Glomerular endothelial cell (primary cell): ENCODE data around the gene SRSF10. TPM values are rescaled to one million over a fixed set of nuclear protein-coding genes. Genes with fewer than 3 reads are reported as not detected.
"Not testable (repeated sequence)": the region's sequence is repeated elsewhere in the genome, so short reads cannot be mapped to it uniquely, and the experiment has no call there.

ENCODE experiments used
- DNase-seq: peaks from one replicate; pipeline ENCODE4 v3.0.0-alpha.2; 2011; ENCODE audit warnings: low read depth, low spot score; ENCODE audit errors: extremely low read depth
- total RNA-seq: library from RNA; depleted of rRNA; stranded (reverse); fragments of >200 nt; gene quantifications from 2 replicates; pipeline ENCODE4 v1.2.3, GENCODE V29; 2015

SRSF10 gene
- total RNA-seq, 1 donor from 2014 or later = 76.3 TPM

DNA sequence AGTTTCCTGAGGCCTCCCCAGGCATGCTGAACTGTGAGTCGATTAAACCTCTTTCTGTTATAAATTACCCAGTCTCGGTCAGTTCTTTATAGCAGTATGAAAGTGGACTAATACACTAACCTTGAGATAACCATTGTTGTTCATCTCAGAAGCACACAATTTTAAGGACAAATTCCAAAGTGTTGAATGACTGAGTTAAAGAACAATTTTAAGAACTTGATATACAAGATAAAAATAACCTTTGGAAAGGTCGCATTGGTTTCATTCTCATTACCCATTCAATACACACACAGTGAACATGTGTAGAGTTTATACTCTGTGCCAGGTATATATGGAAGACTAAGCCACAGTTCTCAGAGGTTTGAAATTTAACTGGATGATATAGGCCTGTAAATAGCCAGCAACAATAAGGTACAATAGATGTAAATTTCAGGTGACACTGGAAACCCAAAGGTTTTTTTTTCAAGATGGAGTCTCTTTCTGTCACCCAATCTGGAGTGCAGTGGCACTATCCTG is 19.1 kb upstream of the SRSF10 start:
- no peak for DNase-seq

DNA sequence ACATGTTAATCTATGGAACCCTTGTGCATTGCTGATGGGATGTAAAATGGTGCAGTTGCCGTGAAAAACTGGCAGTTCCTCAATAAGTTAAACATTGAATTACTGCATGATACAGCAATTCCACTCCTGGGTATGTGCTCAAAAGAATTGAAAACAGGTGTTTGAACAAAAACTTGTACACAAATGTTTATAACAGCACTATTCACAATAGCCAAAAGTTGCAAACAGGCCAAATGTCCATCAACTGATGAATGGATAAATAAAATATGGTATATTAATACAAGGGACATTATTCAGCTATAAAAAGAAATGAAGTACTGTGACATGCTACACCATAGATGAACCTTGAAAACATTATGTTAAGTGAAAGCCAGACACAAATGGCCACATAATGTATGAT is 17.7 kb upstream of the SRSF10 start:
- DNase-seq = no peak

DNA sequence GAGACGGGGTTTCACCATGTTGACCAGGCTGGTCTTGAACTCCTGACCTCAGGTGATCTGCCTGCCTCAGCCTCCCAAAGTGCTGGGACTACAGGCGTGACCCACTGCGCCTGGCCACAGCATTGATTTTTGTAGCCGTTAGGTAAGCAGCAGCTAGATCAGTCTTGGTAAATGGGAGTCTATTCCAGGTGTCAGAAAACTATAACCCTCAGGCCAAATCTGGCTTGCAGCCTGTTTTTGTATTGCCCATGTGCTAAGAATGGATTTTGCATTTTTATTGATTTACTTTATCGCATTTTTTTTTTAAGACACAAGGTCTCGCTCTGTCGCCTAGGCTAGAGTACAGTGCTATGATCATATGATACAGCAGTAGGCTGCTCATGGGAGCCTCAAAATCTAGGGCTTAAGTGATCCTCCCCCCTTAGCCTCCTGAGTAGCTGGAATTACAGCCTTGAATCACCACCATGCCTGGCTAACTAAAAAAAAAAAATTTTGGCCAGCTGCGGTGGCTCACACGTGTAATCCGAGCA is 16.6 kb upstream of the SRSF10 start:
- no peak for DNase-seq

DNA sequence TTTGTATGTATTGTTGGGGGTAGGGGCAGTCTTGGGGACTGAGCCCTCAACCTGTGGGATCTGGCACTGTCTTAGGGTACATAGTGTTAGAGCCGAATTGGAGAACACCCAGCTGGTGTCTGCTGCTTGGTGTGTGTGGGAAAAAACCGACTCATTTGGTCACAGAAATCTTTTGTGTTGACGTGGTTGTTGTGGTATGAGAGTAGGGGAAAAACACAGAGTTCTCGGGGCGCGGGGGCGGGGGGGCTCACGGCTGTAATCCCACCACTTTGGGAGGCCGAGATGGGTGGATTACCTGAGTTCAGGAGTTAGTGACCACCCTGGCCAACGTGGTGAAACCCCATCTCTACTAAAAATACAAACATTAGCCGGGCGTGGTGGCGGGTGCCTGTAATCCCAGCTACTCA is 15.3 kb upstream of the SRSF10 start:
- no peak for DNase-seq

DNA sequence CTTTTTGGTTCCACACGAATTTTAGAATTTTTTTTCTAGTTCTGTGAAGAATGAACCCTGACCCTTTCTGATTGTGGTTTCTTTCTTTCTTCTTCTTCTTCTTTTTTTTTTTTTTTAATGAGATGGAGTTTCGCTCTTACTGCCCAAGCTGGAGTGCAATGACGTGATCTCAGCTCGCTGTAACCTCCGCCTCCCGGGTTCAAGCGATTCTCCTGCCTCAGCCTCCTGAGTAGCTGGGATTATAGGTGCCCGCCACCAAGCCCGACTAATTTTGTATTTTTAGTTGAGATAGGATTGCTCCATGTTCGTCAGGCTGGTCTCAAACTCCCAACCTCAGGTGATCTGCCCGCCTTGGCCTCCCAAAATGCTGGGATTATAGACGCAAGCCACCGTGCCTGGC is 11.9 kb upstream of the SRSF10 start:
- DNase-seq = not testable (repeated sequence)

DNA sequence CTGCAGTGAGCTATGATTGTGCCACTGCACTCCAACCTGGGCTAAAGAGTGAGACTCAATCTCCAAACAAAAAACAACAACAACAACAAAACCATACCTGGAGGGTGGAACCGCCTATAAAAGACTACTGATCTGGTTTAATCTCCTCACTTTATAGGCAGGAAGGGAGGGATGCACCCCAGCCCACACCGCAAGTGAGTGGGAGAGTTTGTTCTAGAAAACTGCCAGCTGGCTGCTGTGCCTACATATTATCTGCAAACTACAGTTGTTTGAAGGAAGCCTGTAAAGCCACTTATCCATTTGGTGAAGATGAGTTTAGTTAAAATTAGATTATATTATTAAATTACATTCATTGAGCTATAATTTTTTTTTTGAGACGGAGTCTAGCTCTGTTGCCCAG is 9.1 kb upstream of the SRSF10 start:
- DNase-seq = no peak

DNA sequence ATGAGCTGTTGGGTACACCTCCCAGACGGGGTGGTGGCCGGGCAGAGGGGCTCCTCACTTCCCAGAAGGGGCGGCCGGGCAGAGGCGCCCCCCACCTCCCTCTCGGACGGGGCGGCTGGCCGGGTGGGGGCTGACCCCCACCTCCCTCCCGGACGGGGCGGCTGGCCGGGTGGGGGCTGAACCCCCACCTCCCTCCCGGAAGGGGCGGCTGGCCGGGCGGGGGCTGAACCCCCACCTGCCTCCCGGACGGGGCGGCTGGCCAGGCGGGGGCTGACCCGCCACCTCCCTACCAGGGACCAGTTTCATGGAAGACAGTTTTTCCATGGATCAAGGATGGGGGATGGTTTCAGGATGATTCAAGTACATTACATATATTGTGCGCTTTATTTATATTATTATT is 6.9 kb upstream of the SRSF10 start:
- not testable (repeated sequence) for DNase-seq

DNA sequence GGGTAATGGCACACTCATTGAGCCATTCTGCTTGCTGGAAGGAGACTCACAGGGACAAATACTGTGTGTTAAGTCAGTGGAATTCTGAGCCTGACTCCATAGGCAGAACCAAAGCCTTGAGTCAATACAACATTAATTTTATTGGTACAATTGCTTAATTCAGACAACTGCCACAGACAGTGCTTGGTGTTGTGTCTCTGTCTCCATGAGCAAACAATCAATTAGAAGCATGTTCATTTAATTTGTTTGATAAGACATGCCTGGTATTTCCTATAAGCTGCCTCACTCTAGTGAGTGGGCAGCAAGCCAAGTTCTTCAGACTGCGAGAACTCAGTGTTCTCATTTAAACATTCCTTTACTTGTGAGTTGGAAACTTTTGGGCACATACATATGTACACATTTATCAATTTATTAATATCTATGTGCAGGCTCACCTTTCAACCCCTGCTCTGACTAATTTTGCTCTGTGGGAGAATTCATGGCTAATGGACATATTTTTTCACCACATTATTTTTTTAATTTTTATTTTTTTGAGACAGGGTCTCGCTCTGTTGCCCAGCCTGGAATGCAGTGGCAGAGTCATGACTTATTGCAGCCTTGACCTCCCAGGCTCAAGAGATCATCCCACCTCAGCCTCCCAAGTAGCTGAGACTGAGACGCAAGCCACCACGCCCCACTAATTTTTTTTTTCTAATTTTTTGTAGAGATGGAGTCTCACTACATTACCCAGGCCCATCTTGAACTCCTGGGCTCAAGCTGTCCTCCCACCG is 4.5 kb upstream of the SRSF10 start:
- peak; percentile 75 for DNase-seq

DNA sequence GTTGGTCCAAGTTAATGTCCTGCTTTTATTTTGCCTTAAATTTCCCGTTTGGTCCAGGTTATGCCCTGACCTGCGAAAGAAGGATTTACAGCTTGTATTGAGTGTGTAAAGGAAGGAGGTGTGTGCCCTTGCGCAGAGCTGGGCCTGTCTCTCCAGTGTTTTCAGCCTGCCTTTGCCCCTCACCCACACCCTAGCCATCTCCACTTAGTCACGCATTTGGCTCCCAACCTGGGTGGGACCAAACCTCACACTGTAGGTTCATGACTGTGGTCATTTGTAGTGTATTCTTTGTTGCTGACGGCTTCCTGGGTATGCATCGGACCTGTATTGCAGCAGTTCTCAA is 572 bp upstream of the SRSF10 start:
- DNase-seq = no peak

DNA sequence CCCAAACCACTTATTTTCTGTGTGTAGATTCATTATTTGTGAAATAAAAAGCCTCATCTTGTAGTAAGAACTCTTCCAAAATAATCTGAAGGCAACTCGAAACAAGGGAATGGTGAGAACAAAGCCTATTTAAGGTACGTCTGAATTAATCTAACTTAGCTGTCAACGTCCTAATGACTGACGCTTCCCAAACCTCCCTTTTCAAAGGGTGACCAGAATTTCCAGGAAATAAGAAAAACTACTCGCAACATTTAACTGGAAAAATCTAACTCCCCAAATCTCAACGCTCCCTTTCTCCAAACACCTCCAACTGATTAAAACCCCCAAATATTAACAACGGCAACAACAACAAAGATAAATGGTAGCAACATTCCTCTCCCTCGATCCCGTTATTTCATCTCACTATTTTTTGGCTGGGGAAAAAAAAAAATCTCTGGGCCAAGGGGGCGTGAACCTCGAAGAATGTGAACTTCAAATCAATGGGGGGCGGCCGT is 693 bp downstream of the SRSF10 start:
- no peak for DNase-seq

DNA sequence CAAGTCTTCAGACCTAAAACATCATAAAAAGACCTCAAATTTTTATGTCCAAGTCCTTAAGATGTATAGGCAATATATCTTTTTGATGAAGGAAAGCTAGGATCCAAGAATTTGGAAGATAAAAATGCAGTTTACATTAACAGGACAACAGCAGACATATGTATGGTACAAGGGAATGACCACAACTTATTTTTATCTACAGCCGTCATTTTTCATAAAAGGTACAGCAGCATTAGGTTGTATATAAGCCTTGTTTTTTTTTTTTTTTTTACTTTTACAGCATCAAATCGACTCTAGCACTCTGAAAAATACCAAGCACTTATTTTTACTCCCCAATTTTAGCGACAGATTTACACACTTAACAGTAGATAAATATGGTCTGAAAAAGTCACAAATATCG is 1.3 kb downstream of the SRSF10 start:
- DNase-seq = no peak

DNA sequence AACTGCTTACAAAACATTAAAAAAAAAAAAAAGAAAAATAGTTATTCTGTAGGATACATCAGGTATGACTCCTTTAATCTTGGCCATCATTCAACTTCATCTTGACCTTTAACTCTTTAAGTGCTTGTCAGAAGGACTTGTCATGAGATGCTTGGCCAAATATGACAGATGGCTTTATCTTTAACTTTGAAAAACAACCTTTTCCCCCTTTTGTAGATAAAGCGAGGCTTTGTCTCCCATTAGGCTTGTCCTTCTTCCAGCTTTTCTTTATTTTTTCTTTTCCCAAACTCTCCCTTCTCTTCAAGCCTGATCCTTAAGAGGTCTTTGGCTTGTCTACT is 2.3 kb downstream of the SRSF10 start:
- DNase-seq = no peak

DNA sequence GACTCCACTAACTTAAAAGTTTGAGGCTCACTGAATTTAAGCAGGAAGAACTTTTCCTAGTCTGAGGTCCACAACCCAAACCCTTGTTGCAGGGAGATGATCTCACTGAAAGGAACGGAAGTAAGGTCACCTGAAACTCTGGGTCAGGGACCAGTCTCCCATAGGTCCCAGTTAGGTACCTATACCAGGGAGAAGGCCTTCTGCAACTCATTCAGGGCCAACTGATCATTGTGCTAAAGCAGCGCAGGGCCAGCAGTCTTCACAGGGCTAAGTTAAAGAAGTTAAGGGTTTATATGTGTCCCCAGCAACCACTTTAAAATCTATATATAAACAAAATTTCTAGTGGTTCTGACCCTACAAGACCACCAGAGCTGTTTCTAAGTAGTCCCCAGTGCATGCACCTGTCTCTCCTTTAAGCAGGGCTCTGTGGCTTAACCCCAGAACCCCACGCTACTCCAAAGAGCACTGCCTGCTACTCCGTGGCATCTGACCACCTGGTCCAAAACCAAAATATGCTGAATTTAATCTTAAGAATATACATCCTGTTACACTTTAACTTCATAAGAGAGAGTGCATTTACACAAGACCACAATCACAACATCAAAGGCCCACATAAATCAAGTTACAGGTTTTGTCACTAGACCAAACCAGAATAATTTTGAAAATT is 2.8 kb downstream of the SRSF10 start:
- DNase-seq = no peak

DNA sequence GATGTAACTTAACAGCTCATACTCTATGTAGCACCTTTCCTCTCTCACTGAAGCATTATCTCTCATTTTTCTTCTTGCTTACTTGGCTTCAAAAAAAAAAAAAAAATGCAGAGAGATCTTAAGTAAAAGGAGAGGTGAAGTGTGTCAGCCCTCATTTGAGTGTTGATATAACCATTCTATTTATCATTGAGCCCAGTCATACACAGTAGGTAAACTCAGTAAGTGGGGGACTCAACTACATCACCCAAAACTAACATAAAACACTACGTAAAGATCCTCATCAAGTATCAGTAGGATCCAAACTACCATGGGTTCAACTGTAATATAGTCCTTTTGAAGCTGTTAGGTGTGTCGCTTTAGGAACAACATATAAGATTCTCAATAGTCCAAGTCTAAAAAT is 12.3 kb downstream of the SRSF10 start:
- no peak for DNase-seq

DNA sequence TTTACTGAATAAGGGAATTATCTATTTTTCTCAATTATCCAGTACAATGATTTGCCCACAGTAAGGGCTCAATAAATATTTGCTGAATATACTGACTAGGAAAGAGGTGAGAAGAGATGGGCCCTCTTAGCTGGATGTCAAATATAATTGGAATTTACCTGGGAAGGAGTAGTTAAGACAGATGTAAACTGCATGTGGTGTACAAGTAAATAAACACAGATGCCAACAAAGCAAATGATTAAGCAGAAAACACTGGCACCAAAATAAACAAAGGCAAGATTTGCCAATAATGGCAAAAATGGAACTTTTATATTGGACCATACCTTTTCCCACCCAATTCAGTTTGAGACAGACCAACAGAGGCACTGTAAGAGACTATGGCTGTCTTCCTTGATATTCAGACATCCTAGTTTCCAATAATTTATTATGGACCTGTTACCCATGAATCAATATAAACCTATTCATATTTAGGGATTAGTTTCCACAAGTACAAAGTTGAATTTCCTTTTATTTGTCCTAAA is 13.1 kb downstream of the SRSF10 start:
- no peak for DNase-seq

DNA sequence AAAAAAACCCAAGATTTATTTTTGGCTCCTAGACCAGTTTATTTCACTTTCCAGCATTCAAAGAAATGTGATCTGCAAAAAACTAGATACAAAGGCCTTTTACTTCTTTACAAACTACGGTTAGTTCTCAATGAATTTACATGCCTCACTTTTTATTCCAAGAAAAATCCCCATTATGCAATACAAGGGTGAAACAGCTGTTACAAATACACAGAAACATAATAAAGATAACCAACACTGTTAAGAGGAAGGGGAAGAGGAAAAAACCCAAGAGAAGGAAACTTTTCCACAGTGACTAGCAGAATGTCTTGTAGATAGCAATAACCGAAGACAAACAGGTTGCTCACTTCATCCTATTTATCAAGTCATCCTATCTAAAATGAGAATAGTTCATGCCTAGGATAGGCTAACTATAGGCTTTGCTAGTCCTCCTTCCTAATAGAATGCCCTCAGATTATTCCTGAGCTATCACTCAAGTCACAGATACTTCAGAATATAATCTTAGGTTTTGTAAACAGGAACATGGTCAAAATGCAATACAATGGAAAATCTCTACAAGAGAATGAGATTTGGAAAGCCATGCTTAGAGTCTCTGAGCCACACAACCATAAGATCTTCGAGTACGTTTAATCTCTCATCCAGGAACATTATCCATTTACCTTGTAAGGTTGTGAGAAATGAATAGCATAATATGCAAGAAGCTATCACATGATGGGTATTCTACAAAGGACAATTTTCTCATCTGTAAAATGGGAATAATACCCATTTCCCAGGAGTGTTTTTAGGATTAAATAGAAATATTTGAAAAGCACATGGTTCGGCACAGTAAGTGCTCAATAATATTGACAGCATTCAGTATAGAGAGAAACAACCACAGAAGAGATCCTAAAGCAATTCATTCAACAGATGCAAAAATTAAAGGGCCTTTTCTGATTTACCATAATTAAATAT is 15.1 kb downstream of the SRSF10 start:
- no peak for DNase-seq

DNA sequence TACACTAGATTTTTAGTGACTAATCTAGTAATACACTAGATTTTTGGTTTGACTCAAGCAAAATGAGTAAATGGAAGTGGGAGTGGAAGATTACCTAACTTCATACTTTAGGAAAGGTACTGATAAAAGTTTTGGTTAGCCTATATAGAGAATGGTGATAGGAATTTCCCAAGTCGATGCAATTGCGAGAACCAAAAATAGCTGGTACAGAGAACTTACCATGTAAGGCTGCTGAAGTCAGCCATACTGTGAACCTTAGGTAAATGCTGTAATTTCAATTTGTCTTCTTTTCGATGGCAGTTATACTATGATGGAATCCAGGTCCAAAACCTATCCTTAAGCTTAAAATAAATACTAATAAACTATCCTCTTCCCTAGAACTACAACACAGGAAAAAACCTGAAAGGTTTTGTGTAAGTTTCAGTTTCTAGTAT is 15.9 kb downstream of the SRSF10 start:
- no peak for DNase-seq

DNA sequence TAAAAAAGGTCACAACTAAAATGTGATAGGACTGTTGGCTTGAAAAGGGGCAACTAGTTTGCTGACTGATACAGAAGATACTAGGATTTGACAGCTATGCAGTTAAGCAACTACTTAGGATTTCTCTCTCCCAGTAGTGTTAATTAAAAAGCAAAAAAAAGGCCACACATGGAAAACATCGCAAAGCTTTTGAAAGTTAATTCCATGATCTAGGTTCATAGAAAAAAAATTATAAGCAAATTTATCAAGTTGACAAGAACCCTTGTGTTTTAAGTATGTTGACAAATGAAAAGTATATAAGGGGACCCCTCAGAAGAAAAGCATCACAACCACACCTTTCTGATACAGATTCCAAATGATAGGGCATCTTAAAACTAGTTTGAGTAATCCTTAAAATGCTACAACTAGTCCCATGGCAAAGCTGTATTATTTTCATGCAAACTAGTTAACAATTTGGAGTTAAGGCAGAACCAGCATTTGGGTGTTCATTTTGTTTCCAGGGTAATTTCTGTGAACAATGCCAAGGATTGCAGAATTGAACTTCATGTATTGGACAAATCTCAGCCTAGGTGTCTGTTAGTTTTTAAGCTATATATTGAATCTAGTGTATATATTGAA is 16.4 kb downstream of the SRSF10 start:
- no peak for DNase-seq

DNA sequence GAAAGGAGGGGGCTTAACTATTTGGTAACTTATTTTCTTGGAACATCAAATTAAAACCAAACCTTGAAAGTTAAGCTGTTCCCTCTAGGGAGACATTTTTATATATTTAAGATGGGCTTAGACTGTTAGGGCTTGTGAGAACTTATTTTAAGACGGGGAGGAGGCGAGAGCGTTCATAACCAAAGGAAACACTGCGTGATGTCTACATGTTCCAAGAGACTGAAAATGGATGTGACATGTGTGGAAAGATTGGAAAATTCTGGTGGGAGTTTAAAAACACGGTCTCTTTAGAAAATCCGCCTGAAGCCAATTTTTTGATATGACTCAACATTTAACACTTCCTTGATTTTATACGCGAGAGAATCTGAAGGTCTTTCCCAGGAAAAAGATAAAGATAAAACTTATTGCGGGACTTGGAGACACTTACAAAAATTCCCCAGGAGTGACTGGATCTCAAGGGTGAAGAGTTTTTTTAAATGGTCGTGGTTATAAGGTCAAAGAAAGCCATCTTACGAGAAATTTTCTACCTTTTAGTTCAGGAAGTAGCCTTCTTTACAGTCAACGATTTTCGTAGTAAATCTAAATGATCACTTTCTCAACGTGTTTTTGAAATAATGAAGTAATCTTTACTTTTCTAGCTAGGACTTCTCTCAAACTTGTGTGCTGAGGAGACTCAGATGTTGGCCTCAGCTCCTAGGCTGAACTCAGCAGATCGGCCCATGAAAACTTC is 19.7 kb downstream of the SRSF10 start:
- no peak for DNase-seq
